ENCODE results near the gene INA.

INA gene

GRCh38 chr10:103265717-103266329, 11.1 kb upstream of the INA start:
- in situ Hi-C loops (cut with HindIII; ENCODE audit: low sequenced_read_pairs) = no loop called here
- DNase-seq (ENCODE audit: low read depth, low spot score) = peak; percentile 81
- TF ChIP-seq, protein P1, sequence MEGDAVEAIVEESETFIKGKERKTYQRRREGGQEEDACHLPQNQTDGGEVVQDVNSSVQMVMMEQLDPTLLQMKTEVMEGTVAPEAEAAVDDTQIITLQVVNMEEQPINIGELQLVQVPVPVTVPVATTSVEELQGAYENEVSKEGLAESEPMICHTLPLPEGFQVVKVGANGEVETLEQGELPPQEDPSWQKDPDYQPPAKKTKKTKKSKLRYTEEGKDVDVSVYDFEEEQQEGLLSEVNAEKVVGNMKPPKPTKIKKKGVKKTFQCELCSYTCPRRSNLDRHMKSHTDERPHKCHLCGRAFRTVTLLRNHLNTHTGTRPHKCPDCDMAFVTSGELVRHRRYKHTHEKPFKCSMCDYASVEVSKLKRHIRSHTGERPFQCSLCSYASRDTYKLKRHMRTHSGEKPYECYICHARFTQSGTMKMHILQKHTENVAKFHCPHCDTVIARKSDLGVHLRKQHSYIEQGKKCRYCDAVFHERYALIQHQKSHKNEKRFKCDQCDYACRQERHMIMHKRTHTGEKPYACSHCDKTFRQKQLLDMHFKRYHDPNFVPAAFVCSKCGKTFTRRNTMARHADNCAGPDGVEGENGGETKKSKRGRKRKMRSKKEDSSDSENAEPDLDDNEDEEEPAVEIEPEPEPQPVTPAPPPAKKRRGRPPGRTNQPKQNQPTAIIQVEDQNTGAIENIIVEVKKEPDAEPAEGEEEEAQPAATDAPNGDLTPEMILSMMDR (IDR thresholded peaks at IDR 0.05; ENCODE audit: low read depth, low read length) = no peak
- no peak overlapping the region for H3K4me3 ChIP-seq (ENCODE audit: low read depth, low read length)

DNA sequence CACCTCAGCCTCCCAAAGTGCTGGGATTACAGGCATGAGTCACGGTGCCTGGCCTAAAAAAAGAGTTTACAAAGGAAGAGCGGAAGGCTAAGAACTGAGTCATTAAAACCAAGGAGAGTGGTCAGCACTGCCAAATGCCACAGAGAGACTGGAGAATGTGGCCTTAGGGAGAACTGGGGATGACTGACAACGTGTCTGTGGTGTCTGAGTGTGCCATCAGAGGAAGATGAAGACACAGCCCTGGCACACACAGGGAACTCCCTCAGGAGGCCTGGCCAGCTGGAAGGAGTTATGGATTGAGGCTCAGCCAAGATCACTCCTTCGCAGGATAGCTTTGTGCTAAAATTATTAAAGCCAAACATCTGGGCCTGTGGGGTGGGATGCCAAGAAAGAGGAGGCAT, 3.9 kb upstream of the INA start:
- in situ Hi-C loops (cut with HindIII; ENCODE audit: low sequenced_read_pairs) = no loop called here
- peak; percentile 96 for DNase-seq (ENCODE audit: low read depth, low spot score)
- H3K4me3 ChIP-seq (ENCODE audit: low read depth, low read length) = no peak overlapping the region
- TF ChIP-seq, protein P1 (IDR thresholded peaks at IDR 0.05; ENCODE audit: low read depth, low read length) = no peak

- no peak for DNase-seq (ENCODE audit: low read depth, low spot score)
- TF ChIP-seq, protein P1 (IDR thresholded peaks at IDR 0.05; ENCODE audit: low read depth, low read length) = no peak
- in situ Hi-C loops (cut with HindIII; ENCODE audit: low sequenced_read_pairs) = no loop called here
- no peak overlapping the region for H3K4me3 ChIP-seq (ENCODE audit: low read depth, low read length)
These were observed 565 bp upstream of the INA start for GRCh38 chr10:103276251-103276895.

- H3K4me3 ChIP-seq (ENCODE audit: low read depth, low read length) = no peak overlapping the region
These were observed 987 bp downstream of the INA start for GRCh38 chr10:103277713-103278536.

DNA sequence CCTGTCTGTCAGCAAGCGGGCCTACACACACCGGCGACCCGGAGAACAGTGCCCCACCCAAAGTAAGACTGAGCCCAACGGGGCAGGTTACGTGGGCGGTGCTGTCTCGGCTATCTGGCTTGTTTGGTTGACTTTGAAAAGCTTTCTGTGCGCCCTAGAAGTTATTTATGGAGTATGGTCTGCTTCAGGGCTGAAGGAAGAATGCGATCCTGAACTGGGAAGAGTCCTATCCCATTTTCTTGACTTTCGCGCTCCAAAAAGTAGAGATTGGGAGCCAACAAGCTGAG, 1.5 kb downstream of the INA start:
- no peak overlapping the region for H3K4me3 ChIP-seq (ENCODE audit: low read depth, low read length)
- DNase-seq (ENCODE audit: low read depth, low spot score) = no peak
- TF ChIP-seq, protein P1 (IDR thresholded peaks at IDR 0.05; ENCODE audit: low read depth, low read length) = no peak
- in situ Hi-C loops (cut with HindIII; ENCODE audit: low sequenced_read_pairs) = no loop called here

More at GRCh38 chr10:103277713-103278536, 987 bp downstream of the INA start:
- no peak for DNase-seq (ENCODE audit: low read depth, low spot score)
- TF ChIP-seq, protein P1 (IDR thresholded peaks at IDR 0.05; ENCODE audit: low read depth, low read length) = no peak
- in situ Hi-C loops (cut with HindIII; ENCODE audit: low sequenced_read_pairs) = no loop called here

DNA sequence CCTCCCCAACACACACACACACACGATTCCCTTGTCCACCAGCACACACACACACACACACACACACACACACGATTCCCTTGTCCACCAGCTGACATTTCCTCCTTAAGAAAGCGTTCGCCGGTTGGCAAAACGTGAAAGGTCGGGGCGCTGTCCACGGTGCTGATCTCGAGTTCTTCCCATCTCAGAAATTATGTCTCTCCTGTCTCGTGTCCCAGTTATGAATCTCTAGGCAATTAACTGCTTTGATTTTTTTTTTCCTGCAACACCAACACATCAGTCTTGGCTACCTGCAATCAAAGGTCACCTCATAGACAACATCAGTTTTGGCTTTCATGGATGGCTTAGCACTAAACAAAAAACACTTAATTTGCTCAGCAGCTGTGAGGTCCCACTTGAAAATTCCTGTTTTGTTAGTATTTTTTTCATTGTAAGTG, 1.9 kb downstream of the INA start:
- no peak overlapping the region for H3K4me3 ChIP-seq (ENCODE audit: low read depth, low read length)
- in situ Hi-C loops (cut with HindIII; ENCODE audit: low sequenced_read_pairs) = no loop called here
- peak; percentile 55 for DNase-seq (ENCODE audit: low read depth, low spot score)
- TF ChIP-seq, protein P1 (IDR thresholded peaks at IDR 0.05; ENCODE audit: low read depth, low read length) = no peak
